WTC11 (cell line): ENCODE data around the gene GRM3. TPM values are rescaled to one million over a fixed set of nuclear protein-coding genes. Genes with fewer than 3 reads are reported as not detected.

Experiments
- ATAC-seq: fragments of 200-7000 bp; cut with Tn5 transposase; 2 replicates; pipeline ENCODE4 v1.10.0; 2021; ENCODE audit warnings: mild to moderate bottlenecking, moderate library complexity
- CTCF ChIA-PET: fragments of 300-600 bp; sonication (Branson Sonifier 250); formaldehyde crosslinking; loops from one replicate; lab custom pipeline; 2021; ENCODE audit warnings: antibody characterized with exemption; lab: Charles Lee
- POLR2A ChIA-PET: fragments of 350-600 bp; sonication (Branson Sonifier 250); formaldehyde crosslinking; loops from one replicate; lab custom pipeline; 2021; ENCODE audit warnings: antibody characterized with exemption; lab: Charles Lee
- DNase-seq: peaks from one replicate; pipeline ENCODE4 v3.0.0; 2021; ENCODE audit warnings: low spot score
- H3K27ac Mint-ChIP-seq: 2 replicates; pipeline ENCODE4 v1.8.0; 2021; ENCODE audit warnings: mixed read lengths
- H3K27me3 Mint-ChIP-seq: 2 replicates; pipeline ENCODE4 v1.8.0; 2021; ENCODE audit warnings: low read depth, mild to moderate bottlenecking, moderate library complexity, mixed read lengths
- H3K36me3 Mint-ChIP-seq: 2 replicates; pipeline ENCODE4 v1.8.0; 2021; ENCODE audit warnings: mixed read lengths
- H3K4me1 Mint-ChIP-seq: 2 replicates; pipeline ENCODE4 v1.8.0; 2022; ENCODE audit warnings: mixed read lengths
- H3K4me3 Mint-ChIP-seq: 2 replicates; pipeline ENCODE4 v1.8.0; 2021; ENCODE audit warnings: mild to moderate bottlenecking, moderate library complexity, mixed read lengths
- H3K9me3 Mint-ChIP-seq: 2 replicates; pipeline ENCODE4 v1.8.0; 2021; ENCODE audit warnings: mixed read lengths
- AFF4 ChIP-seq: sonication (generic); formaldehyde crosslinking; IDR thresholded peaks from 2 replicates; pipeline ENCODE4 v1.8.1; 2023; ENCODE audit warnings: mild to moderate bottlenecking, missing genetic modification reagents, borderline replicate concordance
- AR ChIP-seq: fragments of 250-450 bp; sonication (Bioruptor Pico); IDR thresholded peaks from 2 replicates; pipeline ENCODE4 v1.9.0; 2021; ENCODE audit warnings: mild to moderate bottlenecking
- ATF6 ChIP-seq: sonication (generic); formaldehyde crosslinking; IDR thresholded peaks from 2 replicates; pipeline ENCODE4 v1.8.1; 2023; ENCODE audit warnings: mild to moderate bottlenecking, missing genetic modification reagents
- E2F5 ChIP-seq: sonication (generic); formaldehyde crosslinking; IDR thresholded peaks from 2 replicates; pipeline ENCODE4 v1.8.1; 2022; ENCODE audit warnings: mild to moderate bottlenecking, moderate library complexity, missing genetic modification reagents
- FOXK1 ChIP-seq: sonication (generic); formaldehyde crosslinking; IDR thresholded peaks from 2 replicates; pipeline ENCODE4 v1.8.0; 2022; ENCODE audit warnings: mild to moderate bottlenecking, moderate library complexity, missing genetic modification reagents
- GTF2I ChIP-seq: fragments of 250-450 bp; sonication (Bioruptor Pico); conservative IDR thresholded peaks from 2 replicates; pipeline ENCODE4 v1.4.0; 2021; ENCODE audit warnings: mild to moderate bottlenecking
- HMGA2 ChIP-seq: fragments of 250-450 bp; sonication (Bioruptor Pico); IDR thresholded peaks from 2 replicates; pipeline ENCODE4 v1.4.0; 2021; ENCODE audit warnings: mild to moderate bottlenecking, moderate library complexity
- KAT7 ChIP-seq: sonication (generic); formaldehyde crosslinking; IDR thresholded peaks from 2 replicates; pipeline ENCODE4 v1.8.1; 2023; ENCODE audit warnings: missing genetic modification reagents, mild to moderate bottlenecking, borderline replicate concordance
- TEAD4 ChIP-seq: sonication (generic); formaldehyde crosslinking; IDR thresholded peaks from 2 replicates; pipeline ENCODE4 v1.8.0; 2022; ENCODE audit warnings: mild to moderate bottlenecking, missing genetic modification reagents
- USF1 ChIP-seq: sonication (generic); formaldehyde crosslinking; IDR thresholded peaks from 2 replicates; pipeline ENCODE4 v1.8.0; 2022; ENCODE audit warnings: mild to moderate bottlenecking, missing genetic modification reagents
- ZBTB21 ChIP-seq: sonication (generic); formaldehyde crosslinking; IDR thresholded peaks from 2 replicates; pipeline ENCODE4 v1.8.1; 2023; ENCODE audit warnings: mild to moderate bottlenecking, missing genetic modification reagents, borderline replicate concordance
- ZNF232 ChIP-seq: sonication (generic); formaldehyde crosslinking; IDR thresholded peaks from 2 replicates; pipeline ENCODE4 v1.8.0; 2022; ENCODE audit warnings: mild to moderate bottlenecking, missing genetic modification reagents
- ZNF425 ChIP-seq: fragments of 250-450 bp; sonication (Bioruptor Pico); conservative IDR thresholded peaks from 2 replicates; pipeline ENCODE4 v1.9.0; 2021; ENCODE audit warnings: mild to moderate bottlenecking
- total RNA-seq: library from RNA; stranded (reverse); gene quantifications from 3 replicates; pipeline ENCODE4 v1.2.3, GENCODE V29; 2021

GRM3 gene
- total RNA-seq, 1 experiment from 2014 or later: 0.94 TPM

GRCh38 chr7:86692755-86693154 lies 49.0 kb downstream of the GRM3 start (continued):
- TF ChIP-seq E2F5 (CRISPR knock-in tag): no peak
- TF ChIP-seq, all 79 proteins: peak for 0

- DNase-seq (no peak), ATAC-seq (no peak)
- H3K4me1 Mint-ChIP-seq: peaks cover 19% of the 10 kb centered on the region
- ChIA-PET POLR2A (no interaction called here), CTCF (no interaction called here)
- TF ChIP-seq TEAD4 (no peak), FOXK1 (CRISPR knock-in tag) (no peak), HMGA2 (no peak), AFF4 (CRISPR knock-in tag) (no peak), AR (CRISPR knock-in tag) (no peak), ZNF232 (CRISPR knock-in tag) (no peak), ZNF425 (CRISPR knock-in tag) (no peak), KAT7 (no peak), ZBTB21 (CRISPR knock-in tag) (no peak), ATF6 (CRISPR knock-in tag) (no peak), USF1 (CRISPR knock-in tag) (no peak), GTF2I (CRISPR knock-in tag) (no peak)
- no peaks in the 10 kb centered on the region for H3K27me3 Mint-ChIP-seq
- no peaks in the 10 kb centered on the region for H3K9me3 Mint-ChIP-seq
- H3K27ac Mint-ChIP-seq: no peak overlapping the region
- H3K4me3 Mint-ChIP-seq: no peak overlapping the region
- H3K36me3 Mint-ChIP-seq: no peaks in the 10 kb centered on the region
Measured at GRCh38 chr7:86706406-86706805, 62.7 kb downstream of the GRM3 start.
